ENCODE data around the gene ILKAP. TPM values are rescaled to one million over a fixed set of nuclear protein-coding genes. Genes with fewer than 3 reads are reported as not detected.

Gene ILKAP
- total RNA-seq, 3 donors from 2014 or later: 33.2 to 55.7 (median 39.9) TPM

- DNase-seq (no peak), ATAC-seq (no peak)
- Histone ChIP-seq H3K4me1 (ENCODE audit: low read depth) (peaks cover 25% of the 10 kb centered on the region), H3K4me3 (peak overlapping the region; percentile 93), H3K36me3 (ENCODE audit: low read depth) (no peaks in the 10 kb centered on the region), H3K9me3 (no peaks in the 10 kb centered on the region)
- no peak for TF ChIP-seq CTCF (IDR thresholded peaks at IDR 0.05)
- intact Hi-C loops (cut with DNase I, micrococcal nuclease): no loop called here
Observed at GRCh38 chr2:238202326-238203093, 985 bp downstream of the ILKAP start.

- no peak for TF ChIP-seq CTCF (IDR thresholded peaks at IDR 0.05)
- Histone ChIP-seq H3K4me3 (no peak overlapping the region), H3K36me3 (ENCODE audit: low read depth) (peaks cover 24% of the 10 kb centered on the region), H3K4me1 (ENCODE audit: low read depth) (no peaks in the 10 kb centered on the region), H3K9me3 (no peaks in the 10 kb centered on the region)
- ATAC-seq: no peak
- no peak for DNase-seq
- intact Hi-C loops (cut with DNase I, micrococcal nuclease): no loop called here
Observed at GRCh38 chr2:238190445-238190844, 13.1 kb downstream of the ILKAP start.

DNA sequence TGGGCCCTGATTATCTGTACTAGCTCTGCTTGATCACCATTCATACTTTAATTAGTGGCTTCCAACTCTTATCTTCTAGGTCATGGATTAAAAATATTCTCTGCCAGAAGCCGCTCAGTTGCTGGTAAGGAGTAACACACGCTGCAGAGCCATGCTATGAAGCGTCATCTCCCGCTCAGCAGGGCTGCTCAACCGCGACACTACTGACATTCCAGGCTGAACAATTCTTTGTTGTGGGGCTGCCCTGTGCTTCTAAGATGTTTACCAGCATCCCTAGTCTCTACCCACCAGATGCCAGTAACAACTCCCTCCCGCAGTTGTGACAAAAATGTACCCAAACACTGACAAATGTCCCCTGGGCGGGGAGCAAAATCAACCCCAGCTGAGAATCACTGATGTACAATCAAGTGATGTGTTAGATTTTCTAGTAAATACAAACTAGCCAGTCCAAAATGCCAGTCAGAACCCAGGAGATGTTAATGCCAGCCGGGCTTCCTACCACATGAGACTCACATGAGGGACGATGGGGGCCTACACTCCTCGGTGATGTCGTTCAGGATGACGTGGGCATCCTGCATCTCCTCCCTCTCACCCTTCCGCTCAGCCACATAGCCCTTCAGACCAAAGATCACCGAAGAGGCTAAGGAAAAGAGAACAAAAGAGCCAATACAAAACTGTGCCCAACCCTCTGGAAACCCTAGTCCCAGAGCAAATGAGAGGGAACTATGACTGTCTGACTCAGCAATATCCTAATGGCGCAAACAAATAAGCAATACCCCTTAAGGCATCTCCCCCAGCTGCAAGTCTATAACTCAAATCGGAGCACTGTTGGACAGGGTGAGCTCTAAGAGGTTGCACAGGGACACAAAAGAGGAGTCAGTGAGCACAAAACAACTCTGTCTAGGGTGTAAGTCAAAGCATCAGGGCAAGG, 15.6 kb downstream of the ILKAP start:
- no peak for DNase-seq
- Histone ChIP-seq H3K9me3 (no peaks in the 10 kb centered on the region), H3K36me3 (ENCODE audit: low read depth) (peaks cover 25% of the 10 kb centered on the region), H3K4me3 (no peak overlapping the region), H3K4me1 (ENCODE audit: low read depth) (no peaks in the 10 kb centered on the region)
- ATAC-seq: no peak
- intact Hi-C loops (cut with DNase I, micrococcal nuclease): no loop called here
- TF ChIP-seq CTCF (IDR thresholded peaks at IDR 0.05): no peak

DNA sequence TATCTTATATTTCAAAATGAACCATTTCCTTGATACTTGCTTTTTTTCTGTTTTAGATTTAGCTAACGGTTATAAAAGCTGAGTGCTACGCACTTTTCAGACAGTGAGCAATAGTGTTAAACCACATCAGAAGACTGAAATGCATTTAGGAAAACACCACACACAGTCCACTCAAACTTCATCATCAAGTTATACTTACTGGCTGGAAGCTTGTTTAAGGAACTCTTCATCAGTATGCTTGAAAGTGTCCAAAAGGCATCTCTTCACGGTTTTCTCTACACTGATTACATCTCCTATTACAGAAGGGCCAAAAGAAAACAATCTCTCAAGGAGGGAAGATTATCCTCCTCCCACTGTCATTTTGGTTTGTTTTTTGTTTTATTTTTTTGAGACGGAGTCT, 19.7 kb downstream of the ILKAP start:
- Histone ChIP-seq H3K4me1 (ENCODE audit: low read depth) (no peaks in the 10 kb centered on the region), H3K4me3 (no peak overlapping the region), H3K36me3 (ENCODE audit: low read depth) (peaks cover 25% of the 10 kb centered on the region), H3K9me3 (no peaks in the 10 kb centered on the region)
- intact Hi-C loops (cut with DNase I, micrococcal nuclease): no loop called here
- ATAC-seq (no peak), DNase-seq (no peak)
- no peak for TF ChIP-seq CTCF (IDR thresholded peaks at IDR 0.05)

- intact Hi-C loops (cut with DNase I, micrococcal nuclease): no loop called here
- no peak for ATAC-seq
- TF ChIP-seq CTCF (IDR thresholded peaks at IDR 0.05): no peak
- no peak for DNase-seq
- Histone ChIP-seq H3K9me3 (no peaks in the 10 kb centered on the region), H3K4me1 (ENCODE audit: low read depth) (no peaks in the 10 kb centered on the region), H3K36me3 (ENCODE audit: low read depth) (peaks cover 25% of the 10 kb centered on the region), H3K4me3 (no peak overlapping the region)
Observed at GRCh38 chr2:238182362-238182761, 21.1 kb downstream of the ILKAP start.
